Ascending aorta (tissue), 2 donors: ENCODE measurements around the gene RBPJ. TPM values are rescaled to one million over a fixed set of nuclear protein-coding genes. Genes with fewer than 3 reads are reported as not detected.

Experiments used
- DNase-seq, 2 donors: peaks; one replicate each; pipeline ENCODE4 v3.0.0-alpha.2; 2019; ENCODE audit warnings: low spot score in 2 of 2
- H3K27ac ChIP-seq, 2 donors: fragments of 200-600 bp; sonication (generic); one replicate each; pipeline ENCODE4 v1.5.1; 2016 to 2017; ENCODE audit warnings: mild to moderate bottlenecking in 1 of 2
- H3K27me3 ChIP-seq: fragments of 200-600 bp; sonication (generic); one replicate; pipeline ENCODE4 v1.5.1; 2017
- H3K36me3 ChIP-seq, 2 donors: fragments of 200-600 bp; sonication (generic); one replicate each; pipeline ENCODE4 v1.5.1; 2016
- H3K4me1 ChIP-seq, 2 donors: fragments of 200-600 bp; sonication (generic); one replicate each; pipeline ENCODE4 v1.5.1; 2016 to 2017; ENCODE audit warnings: mild to moderate bottlenecking in 1 of 2
- H3K4me3 ChIP-seq, 2 donors: fragments of 200-600 bp; sonication (generic); one replicate each; pipeline ENCODE4 v1.5.1; 2016 to 2017; ENCODE audit warnings: mild to moderate bottlenecking in 1 of 2
- H3K9me3 ChIP-seq, 2 donors: fragments of 200-600 bp; sonication (generic); one replicate each; pipeline ENCODE4 v1.5.1; 2016
- intact Hi-C: fragments of 100-400 bp; cut with DNase I; formaldehyde crosslinking; loops from one replicate; pipeline ENCODE4 v1.15.1; 2023
- total RNA-seq: library from RNA; depleted of rRNA; stranded (reverse); fragments of >200 nt; gene quantifications from one replicate; pipeline ENCODE4 v1.1.0, GENCODE V29; 2016
- TF ChIP-seq, protein P1 (sequence below), 3 experiments: fragments of 200-600 bp in 2 of 3; fragments of 450-650 bp in 1 of 3; sonication (generic) in 2 of 3; IDR thresholded peaks; one replicate each; pipeline ENCODE4 v1.5.1; 2016 to 2019; ENCODE audit warnings: antibody characterized with exemption in 3 of 3, mild to moderate bottlenecking in 1 of 3, moderate library complexity in 1 of 3

Gene RBPJ
- total RNA-seq, 1 donor from 2014 or later, result 17.6 TPM

DNA sequence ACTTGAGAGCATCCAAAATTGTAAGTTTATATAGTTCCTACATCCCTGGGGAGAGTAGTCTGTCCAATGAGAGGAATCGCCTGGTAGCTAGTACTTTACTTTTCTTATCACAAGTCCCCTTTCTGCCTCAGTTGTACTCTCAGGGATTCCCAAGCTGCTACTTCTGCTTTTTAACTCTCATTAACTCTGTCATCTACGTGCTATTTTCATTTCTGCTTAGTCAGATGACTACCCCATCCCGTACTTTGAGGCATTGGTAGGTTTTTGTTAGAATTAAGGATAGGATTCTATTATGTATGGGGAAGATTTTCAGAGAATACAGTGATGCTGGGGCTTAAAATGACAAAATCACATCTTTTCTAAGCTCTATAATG is 24.7 kb downstream of the RBPJ start:
- peaks cover 0 to 32% of the 10 kb centered on the region in 2 donors for H3K4me1 ChIP-seq
- no peak overlapping the region for H3K27ac ChIP-seq
- DNase-seq, result no peak
- no peaks in the 10 kb centered on the region for H3K36me3 ChIP-seq
- intact Hi-C loops, result no loop called here
- TF ChIP-seq, protein P1, sequence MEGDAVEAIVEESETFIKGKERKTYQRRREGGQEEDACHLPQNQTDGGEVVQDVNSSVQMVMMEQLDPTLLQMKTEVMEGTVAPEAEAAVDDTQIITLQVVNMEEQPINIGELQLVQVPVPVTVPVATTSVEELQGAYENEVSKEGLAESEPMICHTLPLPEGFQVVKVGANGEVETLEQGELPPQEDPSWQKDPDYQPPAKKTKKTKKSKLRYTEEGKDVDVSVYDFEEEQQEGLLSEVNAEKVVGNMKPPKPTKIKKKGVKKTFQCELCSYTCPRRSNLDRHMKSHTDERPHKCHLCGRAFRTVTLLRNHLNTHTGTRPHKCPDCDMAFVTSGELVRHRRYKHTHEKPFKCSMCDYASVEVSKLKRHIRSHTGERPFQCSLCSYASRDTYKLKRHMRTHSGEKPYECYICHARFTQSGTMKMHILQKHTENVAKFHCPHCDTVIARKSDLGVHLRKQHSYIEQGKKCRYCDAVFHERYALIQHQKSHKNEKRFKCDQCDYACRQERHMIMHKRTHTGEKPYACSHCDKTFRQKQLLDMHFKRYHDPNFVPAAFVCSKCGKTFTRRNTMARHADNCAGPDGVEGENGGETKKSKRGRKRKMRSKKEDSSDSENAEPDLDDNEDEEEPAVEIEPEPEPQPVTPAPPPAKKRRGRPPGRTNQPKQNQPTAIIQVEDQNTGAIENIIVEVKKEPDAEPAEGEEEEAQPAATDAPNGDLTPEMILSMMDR (IDR thresholded peaks at IDR 0.05), result no peak
- no peaks in the 10 kb centered on the region for H3K27me3 ChIP-seq
- no peaks in the 10 kb centered on the region for H3K9me3 ChIP-seq
- no peak overlapping the region for H3K4me3 ChIP-seq

DNA sequence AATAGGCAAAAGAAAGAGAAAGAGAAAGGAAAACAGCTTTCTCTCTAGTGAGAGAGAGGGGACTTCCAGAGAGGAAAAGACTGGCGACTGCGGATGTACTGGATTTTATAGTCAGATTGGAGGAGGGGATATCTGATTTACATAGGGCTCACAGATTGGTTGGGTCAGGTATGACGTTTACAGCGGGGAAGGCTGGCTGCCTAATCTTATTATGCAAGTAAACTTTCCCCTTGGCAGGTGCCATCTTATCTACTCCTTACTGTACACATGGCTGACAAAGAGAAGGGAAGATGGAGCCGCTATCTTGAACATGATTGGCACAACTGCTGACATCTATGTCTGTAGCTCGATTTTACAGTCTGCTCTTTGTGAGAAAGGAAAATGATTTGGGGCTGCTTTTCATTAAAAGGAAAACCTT is 25.4 kb downstream of the RBPJ start:
- Histone ChIP-seq H3K9me3 (no peaks in the 10 kb centered on the region), H3K4me3 (no peak overlapping the region), H3K27me3 (no peaks in the 10 kb centered on the region), H3K4me1 (peaks cover 0 to 31% of the 10 kb centered on the region in 2 donors), H3K36me3 (no peaks in the 10 kb centered on the region), H3K27ac (no peak overlapping the region)
- no peak for DNase-seq
- TF ChIP-seq, protein P1 (IDR thresholded peaks at IDR 0.05), result no peak
- intact Hi-C loops, result no loop called here

DNA sequence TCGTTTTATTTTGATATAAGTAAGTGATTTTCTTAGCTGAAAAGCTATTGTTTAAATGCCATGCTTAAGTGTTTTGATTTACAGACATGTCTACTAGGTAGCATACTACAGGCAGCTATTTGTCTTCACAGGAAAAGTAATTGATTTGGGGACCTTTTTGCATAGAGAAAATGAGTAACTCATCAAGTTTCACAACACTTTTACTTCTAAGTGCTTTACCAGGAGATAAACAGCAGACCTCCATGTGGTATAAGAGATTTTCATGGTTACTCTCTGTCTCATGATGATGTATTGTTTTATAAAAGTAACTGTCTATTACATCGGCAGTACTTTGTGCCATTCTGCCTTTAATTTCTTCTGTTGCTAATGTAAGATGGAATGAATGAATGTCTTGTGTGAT is 28.7 kb downstream of the RBPJ start:
- no peak overlapping the region for H3K4me3 ChIP-seq
- TF ChIP-seq, protein P1 (IDR thresholded peaks at IDR 0.05), result no peak
- no peaks in the 10 kb centered on the region for H3K9me3 ChIP-seq
- no peak for DNase-seq
- no peaks in the 10 kb centered on the region for H3K36me3 ChIP-seq
- no peak overlapping the region for H3K27ac ChIP-seq
- intact Hi-C loops, result no loop called here
- peaks cover 0 to 13% of the 10 kb centered on the region in 2 donors for H3K4me1 ChIP-seq
- no peaks in the 10 kb centered on the region for H3K27me3 ChIP-seq

DNA sequence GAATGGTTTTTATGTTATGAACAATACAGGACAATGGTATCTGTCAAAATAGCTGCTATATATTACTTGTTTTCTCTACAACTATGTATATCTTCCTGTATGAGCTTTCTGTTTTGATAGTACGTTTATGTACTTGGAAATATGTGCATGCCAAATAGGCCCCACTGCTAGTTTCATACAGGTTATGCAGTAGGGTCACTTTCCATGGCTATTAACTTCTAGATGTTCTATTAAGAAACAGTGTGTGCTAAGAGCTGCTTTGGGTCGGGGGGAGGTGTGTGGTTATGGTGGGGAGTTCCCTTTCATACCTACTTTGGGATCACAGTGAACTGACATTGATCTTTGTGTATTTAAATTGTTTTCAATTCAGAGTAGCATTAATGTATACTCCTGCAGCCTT is 30.9 kb downstream of the RBPJ start:
- H3K4me1 ChIP-seq, result no peaks in the 10 kb centered on the region
- intact Hi-C loops, result no loop called here
- TF ChIP-seq, protein P1 (IDR thresholded peaks at IDR 0.05), result no peak
- H3K4me3 ChIP-seq, result no peak overlapping the region
- no peak for DNase-seq
- H3K27me3 ChIP-seq, result no peaks in the 10 kb centered on the region
- no peak overlapping the region for H3K27ac ChIP-seq
- H3K9me3 ChIP-seq, result no peaks in the 10 kb centered on the region
- H3K36me3 ChIP-seq, result no peaks in the 10 kb centered on the region

DNA sequence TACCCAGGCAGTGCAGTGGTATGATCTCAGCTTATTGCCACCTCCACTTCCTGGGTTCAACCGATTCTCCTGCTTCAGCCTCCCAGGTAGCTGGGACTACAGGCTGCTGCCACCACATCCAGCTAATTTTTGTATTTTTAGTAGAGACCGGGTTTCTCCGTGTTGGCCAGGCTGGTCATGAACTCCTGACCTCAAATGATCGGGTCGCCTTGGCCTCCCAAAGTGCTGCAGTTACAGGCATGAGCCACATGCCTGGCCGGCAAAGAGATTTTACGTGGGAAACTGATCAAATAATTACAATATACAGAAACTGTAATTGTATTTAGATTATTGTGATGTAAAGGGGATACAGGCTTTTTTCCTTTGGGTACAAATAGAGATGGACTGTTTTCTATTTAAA is 33.7 kb downstream of the RBPJ start:
- TF ChIP-seq, protein P1 (IDR thresholded peaks at IDR 0.05), result no peak
- Histone ChIP-seq H3K27ac (no peak overlapping the region), H3K27me3 (no peaks in the 10 kb centered on the region), H3K4me3 (no peak overlapping the region), H3K4me1 (no peaks in the 10 kb centered on the region), H3K9me3 (no peaks in the 10 kb centered on the region), H3K36me3 (no peaks in the 10 kb centered on the region)
- intact Hi-C loops, result no loop called here
- no peak for DNase-seq

DNA sequence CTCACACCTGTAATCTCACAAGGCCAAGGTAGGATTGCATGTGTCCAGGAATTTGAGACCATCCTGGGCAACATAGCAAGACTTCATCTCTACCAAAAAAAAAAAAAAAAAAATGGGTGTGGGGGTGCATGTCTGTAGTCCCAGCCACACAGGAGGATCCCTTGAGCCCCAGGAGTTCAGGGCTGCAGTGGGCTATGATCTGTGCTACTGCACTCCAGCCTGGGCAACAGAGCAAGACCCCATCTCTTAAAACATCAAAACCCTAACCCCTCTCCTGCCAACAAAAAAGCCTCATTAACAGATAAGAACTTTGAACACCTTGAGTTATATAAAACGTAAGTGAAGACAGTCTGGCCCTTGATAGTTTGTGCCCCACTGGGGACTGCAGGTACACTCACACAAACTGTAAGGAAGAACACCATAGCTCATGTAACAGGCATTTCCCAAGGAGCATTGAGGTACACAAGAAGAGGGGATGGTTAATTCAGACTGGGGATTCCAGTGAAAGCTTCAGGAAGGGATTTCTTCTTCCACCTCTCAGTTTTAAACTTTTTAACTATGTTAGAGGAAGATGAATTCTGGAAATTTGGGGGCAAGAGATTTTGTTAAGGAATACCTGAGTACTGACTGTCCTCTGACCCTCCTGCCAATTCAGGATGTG is 34.7 kb downstream of the RBPJ start:
- Histone ChIP-seq H3K9me3 (no peaks in the 10 kb centered on the region), H3K36me3 (no peaks in the 10 kb centered on the region), H3K27ac (no peak overlapping the region), H3K27me3 (no peaks in the 10 kb centered on the region), H3K4me3 (no peak overlapping the region), H3K4me1 (no peaks in the 10 kb centered on the region)
- no peak for DNase-seq
- TF ChIP-seq, protein P1 (IDR thresholded peaks at IDR 0.05), result no peak
- intact Hi-C loops, result no loop called here
